Measurements from ENCODE around the gene TIPRL.

GRCh38 chr1:168146160-168146539 is 32.6 kb upstream of the TIPRL start:
- no peak for TF ChIP-seq CTCF (IDR thresholded peaks at IDR 0.05)
- TF ChIP-seq POLR2A (IDR thresholded peaks at IDR 0.05), result no peak
